NCI-H510A treated with DMSO at 0.1 percent for 48 hours (cell line): ENCODE measurements around the gene SERPINA5.

Source experiments
- DNase-seq: peaks from one replicate; lab custom pipeline; 2025; lab: John Stamatoyannopoulos, UW

SERPINA5 gene

GRCh38 chr14:94581127-94581999 lies at the start of gene SERPINA5:
SERPINA5 (plus strand) TSS chr14:94581426; CDS start chr14:94587363, 5,937 bp downstream.
- DNase-seq: no peak

GRCh38 chr14:94532447-94532846 lies 48.8 kb upstream of the SERPINA5 start:
- DNase-seq: no peak

GRCh38 chr14:94535506-94535905 lies 45.7 kb upstream of the SERPINA5 start:
- no peak for DNase-seq

GRCh38 chr14:94536836-94537235 lies 44.4 kb upstream of the SERPINA5 start:
- DNase-seq: no peak

- DNase-seq: no peak
Measured at GRCh38 chr14:94538070-94538740, 43.0 kb upstream of the SERPINA5 start.

- DNase-seq: no peak
Measured at GRCh38 chr14:94539181-94539580, 42.0 kb upstream of the SERPINA5 start.

- DNase-seq: no peak
Measured at GRCh38 chr14:94540031-94540794, 41.0 kb upstream of the SERPINA5 start.

- no peak for DNase-seq
Measured at GRCh38 chr14:94541234-94541975, 39.8 kb upstream of the SERPINA5 start.

GRCh38 chr14:94542111-94542810 lies 39.0 kb upstream of the SERPINA5 start:
- no peak for DNase-seq

- DNase-seq: no peak
Measured at GRCh38 chr14:94542811-94543440, 38.3 kb upstream of the SERPINA5 start.

- no peak for DNase-seq
Measured at GRCh38 chr14:94543449-94544124, 37.6 kb upstream of the SERPINA5 start.

- no peak for DNase-seq
Measured at GRCh38 chr14:94544726-94545125, 36.5 kb upstream of the SERPINA5 start.

GRCh38 chr14:94545131-94545841 lies 35.9 kb upstream of the SERPINA5 start:
- no peak for DNase-seq

- DNase-seq: no peak
Measured at GRCh38 chr14:94547151-94547680, 34.0 kb upstream of the SERPINA5 start.

- no peak for DNase-seq
Measured at GRCh38 chr14:94547726-94548125, 33.5 kb upstream of the SERPINA5 start.

- no peak for DNase-seq
Measured at GRCh38 chr14:94548131-94548998, 32.9 kb upstream of the SERPINA5 start.

GRCh38 chr14:94548999-94549985 lies 31.9 kb upstream of the SERPINA5 start:
- peak; percentile 22 for DNase-seq
